GM06990 (cell line): ENCODE measurements around the gene RER1.

Source experiments
- DNase-seq: peaks from one replicate; pipeline ENCODE4 v3.0.0-alpha.2; 2011; ENCODE audit not compliant: insufficient read length; ENCODE audit errors: extremely low read depth
- H3K27me3 ChIP-seq: replicated peaks from 2 replicates; pipeline ENCODE4 v1.6.0; 2011; ENCODE audit warnings: low read length; ENCODE audit not compliant: control insufficient read depth, insufficient read depth
- H3K36me3 ChIP-seq: 2 replicates; pipeline ENCODE4 v1.5.1; 2011; ENCODE audit warnings: low read length; ENCODE audit not compliant: control insufficient read depth, insufficient read depth
- H3K4me3 ChIP-seq: replicated peaks from 2 replicates; pipeline ENCODE4 v1.5.1; 2011; ENCODE audit warnings: low read depth, mild to moderate bottlenecking, control low read depth, low read length
- CTCF ChIP-seq: IDR thresholded peaks from 2 replicates; pipeline ENCODE4 v1.5.1; 2011; ENCODE audit warnings: low read length, control low read depth, mild to moderate bottlenecking, inconsistent platforms; ENCODE audit not compliant: insufficient read depth, poor library complexity, severe bottlenecking

Gene RER1

GRCh38 chr1:2417833-2418225 lies 26.2 kb downstream of the RER1 start:
- TF ChIP-seq CTCF: no peak
- no peaks in the 10 kb centered on the region for H3K27me3 ChIP-seq
- no peak for DNase-seq
- H3K4me3 ChIP-seq: no peak overlapping the region
- H3K36me3 ChIP-seq: no peaks in the 10 kb centered on the region

GRCh38 chr1:2418791-2419320 lies 27.2 kb downstream of the RER1 start:
- H3K36me3 ChIP-seq: no peaks in the 10 kb centered on the region
- H3K27me3 ChIP-seq: no peaks in the 10 kb centered on the region
- DNase-seq: no peak
- TF ChIP-seq CTCF: no peak
- no peak overlapping the region for H3K4me3 ChIP-seq

DNA sequence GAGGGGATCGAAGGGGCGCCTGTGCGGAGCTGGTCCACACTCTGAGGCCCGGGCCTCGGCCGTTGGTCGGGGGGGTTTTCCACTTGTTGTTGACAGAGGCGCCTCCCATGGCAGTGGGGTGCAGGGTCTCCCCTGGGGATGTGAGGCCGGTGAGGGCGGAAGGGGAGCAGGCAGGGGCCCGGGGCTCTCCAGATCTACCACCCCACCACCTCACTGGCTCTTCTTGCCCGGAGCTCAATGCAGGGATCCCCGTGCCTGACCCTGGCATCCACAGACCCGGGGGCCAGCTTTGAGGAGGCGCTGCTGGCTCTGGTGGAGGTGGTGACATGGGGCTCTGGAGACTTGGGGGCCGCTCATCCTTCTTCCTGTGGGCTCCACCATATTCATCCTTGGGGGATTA lies 27.8 kb downstream of the RER1 start:
- no peaks in the 10 kb centered on the region for H3K27me3 ChIP-seq
- H3K4me3 ChIP-seq: no peak overlapping the region
- DNase-seq: no peak
- TF ChIP-seq CTCF: no peak
- no peaks in the 10 kb centered on the region for H3K36me3 ChIP-seq

DNA sequence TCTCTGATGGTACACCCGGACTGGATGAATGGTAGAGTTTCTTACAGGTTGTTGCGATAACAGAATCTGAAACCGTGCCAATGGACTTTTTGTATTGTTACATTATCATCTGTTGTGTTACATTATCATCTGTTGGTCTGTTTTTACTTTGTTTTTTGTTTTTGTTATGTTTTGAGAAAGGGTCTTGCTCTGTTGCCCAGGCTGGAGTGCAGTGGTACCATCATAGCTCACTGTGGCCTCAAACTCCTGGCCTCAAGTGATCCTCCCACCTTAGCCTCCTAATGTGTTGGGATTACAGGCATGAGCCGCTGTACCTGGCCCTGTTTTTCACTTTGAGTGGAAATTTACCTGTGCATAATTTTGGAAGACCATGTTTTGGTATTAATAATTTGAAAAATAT lies 30.9 kb downstream of the RER1 start:
- H3K4me3 ChIP-seq: no peak overlapping the region
- H3K36me3 ChIP-seq: no peaks in the 10 kb centered on the region
- no peaks in the 10 kb centered on the region for H3K27me3 ChIP-seq
- no peak for TF ChIP-seq CTCF
- DNase-seq: no peak

DNA sequence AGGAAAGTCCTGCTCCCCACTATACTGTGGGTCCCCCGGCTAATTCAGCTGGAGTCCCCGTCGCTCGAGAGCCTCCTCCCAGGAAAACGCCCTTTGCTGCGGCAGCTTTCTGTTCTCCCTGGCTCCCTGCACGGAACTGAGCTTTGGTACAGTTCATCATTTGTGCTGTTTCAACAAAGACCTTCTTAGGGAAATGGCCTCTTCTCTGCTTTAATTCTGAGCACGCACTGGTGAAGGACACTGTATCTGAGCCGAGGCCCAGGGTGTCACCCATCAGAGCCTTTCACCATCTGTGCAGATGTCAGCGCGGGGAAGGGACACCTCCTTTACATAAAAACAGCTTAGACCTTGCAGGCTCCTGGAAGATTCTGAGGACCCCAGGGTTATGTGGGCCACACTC lies 34.3 kb downstream of the RER1 start:
- Histone ChIP-seq H3K36me3 (no peaks in the 10 kb centered on the region), H3K4me3 (no peak overlapping the region), H3K27me3 (no peaks in the 10 kb centered on the region)
- no peak for TF ChIP-seq CTCF
- DNase-seq: no peak

DNA sequence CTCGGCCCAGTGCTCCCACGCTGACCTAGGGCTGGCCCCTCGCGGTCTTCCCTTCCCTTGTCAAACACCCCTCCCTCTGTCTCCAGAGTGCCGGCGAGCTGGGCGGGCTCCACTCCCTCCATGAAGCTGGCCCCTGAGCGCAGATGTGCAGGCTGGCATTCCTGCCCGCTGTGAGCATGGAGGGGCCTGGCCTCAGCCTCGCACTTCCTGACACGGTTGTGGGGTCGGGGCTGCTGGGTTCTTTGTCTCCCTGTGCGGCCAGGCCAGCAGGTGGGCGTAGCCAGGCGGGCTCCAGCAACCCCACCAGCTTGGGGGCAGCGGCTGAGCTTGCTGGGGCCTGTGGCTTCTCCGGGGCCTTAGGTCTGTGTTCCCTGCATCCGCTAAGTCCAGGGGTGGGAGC lies 34.9 kb downstream of the RER1 start:
- no peak for TF ChIP-seq CTCF
- H3K27me3 ChIP-seq: no peaks in the 10 kb centered on the region
- DNase-seq: no peak
- no peaks in the 10 kb centered on the region for H3K36me3 ChIP-seq
- no peak overlapping the region for H3K4me3 ChIP-seq
